ENCODE results near the gene ITPR1.

Gene ITPR1

GRCh38 chr3:4894891-4895530, 401.9 kb downstream of the ITPR1 start:
- DNase-seq (ENCODE audit: low spot score in 2 of 2) (no peak), ATAC-seq (no peak)
- Mint-ChIP-seq H3K4me3 (no peak overlapping the region), H3K4me1 (peaks cover 33% of the 10 kb centered on the region), H3K36me3 (peaks cover 7% of the 10 kb centered on the region), H3K27ac (no peak overlapping the region), H3K9me3 (no peaks in the 10 kb centered on the region)

- Mint-ChIP-seq H3K9me3 (no peaks in the 10 kb centered on the region), H3K27ac (no peak overlapping the region), H3K4me3 (no peak overlapping the region), H3K4me1 (peaks cover 40% of the 10 kb centered on the region), H3K36me3 (peaks cover 7% of the 10 kb centered on the region)
- ATAC-seq, result no peak
- no peak for DNase-seq (ENCODE audit: low spot score in 2 of 2)
Measured at GRCh38 chr3:4895838-4896237, 402.7 kb downstream of the ITPR1 start.
